GM12872 (cell line): ENCODE measurements around the gene IRF9.

Experiments
- CTCF ChIP-seq: IDR thresholded peaks from 3 replicates; pipeline ENCODE4 v1.5.1; 2011; ENCODE audit warnings: low read depth, mild to moderate bottlenecking, low read length, moderate library complexity; ENCODE audit not compliant: insufficient read depth

The IRF9 gene

GRCh38 chr14:24167469-24168114 is 6.5 kb downstream of the IRF9 start:
- no peak for TF ChIP-seq CTCF

GRCh38 chr14:24171422-24172260 is 10.6 kb downstream of the IRF9 start, which contains the start of gene REC8:
TSS of gene REC8 (plus strand) at chr14:24172080. CDS start at chr14:24172553, 473 bp downstream.
- no peak for TF ChIP-seq CTCF

- no peak for TF ChIP-seq CTCF
Measured at GRCh38 chr14:24172261-24172860, 11.3 kb downstream of the IRF9 start.

GRCh38 chr14:24172871-24173281 is 11.8 kb downstream of the IRF9 start:
- no peak for TF ChIP-seq CTCF

- no peak for TF ChIP-seq CTCF
Measured at GRCh38 chr14:24176599-24176998, 15.5 kb downstream of the IRF9 start.

GRCh38 chr14:24177041-24177825 is 16.2 kb downstream of the IRF9 start:
- no peak for TF ChIP-seq CTCF

GRCh38 chr14:24177891-24178290 is 16.8 kb downstream of the IRF9 start:
- no peak for TF ChIP-seq CTCF
